Endothelial cell of umbilical vein (primary cell): ENCODE results near the gene TADA1. TPM values are rescaled to one million over a fixed set of nuclear protein-coding genes. Genes with fewer than 3 reads are reported as not detected.

Experiments used
- BruUV-seq: library from RNA; stranded (reverse); fragments of 400-500 nt; replicated peaks from 2 replicates; lab custom pipeline; 2021; lab: Mats Ljungman, UMichigan
- CTCF ChIA-PET: fragments of 300-600, 350-600 bp; sonication (Branson Sonifier 250); formaldehyde crosslinking; loops from one replicate; lab custom pipeline; 2021; ENCODE audit warnings: antibody characterized with exemption, inconsistent platforms; lab: Charles Lee
- POLR2A ChIA-PET: fragments of 300-600, 350-600 bp; sonication (Branson Sonifier 250); formaldehyde crosslinking; loops from one replicate; lab custom pipeline; 2021; ENCODE audit warnings: antibody characterized with exemption, inconsistent platforms; lab: Charles Lee
- DNase-seq: peaks from one replicate; pipeline ENCODE4 v3.0.0-alpha.2; 2011; ENCODE audit warnings: low read depth, low spot score
- FAIRE-seq: peaks from 2 replicates; lab custom pipeline; 2011; peaks lifted over from hg19 to GRCh38; lab: Jason Lieb, UNC
- H2AFZ ChIP-seq: 2 replicates; pipeline ENCODE4 v1.6.0; 2012; ENCODE audit warnings: low read depth, low read length, control low read depth, inconsistent platforms
- H3K27ac ChIP-seq: 2 replicates; pipeline ENCODE4 v1.5.1; 2011; ENCODE audit warnings: low read depth, mild to moderate bottlenecking, control low read depth, low read length, moderate library complexity; ENCODE audit not compliant: insufficient read depth
- H3K27me3 ChIP-seq, 2 experiments: 2 replicates each; pipeline versions ENCODE4 v1.6.0 to v1.6.1; 2011; ENCODE audit warnings: low read length in 2 of 2, mixed read lengths in 1 of 2; ENCODE audit not compliant: control insufficient read depth in 2 of 2, insufficient read depth in 2 of 2
- H3K36me3 ChIP-seq, 2 experiments: 2 replicates in 1 of 2; 3 replicates in 1 of 2; pipeline ENCODE4 v1.5.1; 2011; ENCODE audit warnings: low read length in 2 of 2, mild to moderate bottlenecking in 1 of 2, moderate library complexity in 1 of 2; ENCODE audit not compliant: control insufficient read depth in 2 of 2, insufficient read depth in 2 of 2; ENCODE audit errors: extremely low read depth in 1 of 2
- H3K4me1 ChIP-seq: 3 replicates; pipeline ENCODE4 v1.5.1; 2011; ENCODE audit warnings: mild to moderate bottlenecking, low read length; ENCODE audit not compliant: control insufficient read depth, insufficient read depth; ENCODE audit errors: extremely low read depth
- H3K4me2 ChIP-seq: 2 replicates; pipeline ENCODE4 v1.6.1; 2011; ENCODE audit warnings: low read length, control low read depth, mixed read lengths; ENCODE audit not compliant: insufficient read depth
- H3K4me3 ChIP-seq, 3 experiments: fragments of 200-600 bp in 1 of 3; sonication (generic), shearing (Covaris generic) in 1 of 3; replicated peaks in 1 of 3; 2 replicates each; pipeline ENCODE4 v1.5.1; 2011 to 2016; ENCODE audit warnings: control low read depth in 3 of 3, low read length in 3 of 3, mild to moderate bottlenecking in 2 of 3, inconsistent platforms in 1 of 3, low read depth in 1 of 3, moderate library complexity in 1 of 3; ENCODE audit not compliant: insufficient read depth in 1 of 3
- H3K79me2 ChIP-seq: 2 replicates; pipeline ENCODE4 v1.6.0; 2012; ENCODE audit warnings: low read length, inconsistent platforms; ENCODE audit not compliant: control insufficient read depth, insufficient read depth
- H3K9ac ChIP-seq: replicated peaks from 2 replicates; pipeline ENCODE3; 2011; ENCODE audit warnings: low read length, control low read depth; ENCODE audit not compliant: insufficient read depth; ENCODE audit errors: extremely low read depth
- H3K9me1 ChIP-seq: replicated peaks from 3 replicates; pipeline ENCODE4 v1.6.0; 2011; ENCODE audit warnings: mild to moderate bottlenecking, low read length; ENCODE audit not compliant: control insufficient read depth, insufficient read depth; ENCODE audit errors: extremely low read depth
- H3K9me3 ChIP-seq: replicated peaks from 2 replicates; pipeline ENCODE4 v1.5.1; 2012; ENCODE audit warnings: low read length, inconsistent platforms; ENCODE audit not compliant: control insufficient read depth, insufficient read depth
- H4K20me1 ChIP-seq: replicated peaks from 2 replicates; pipeline ENCODE3; 2011; ENCODE audit warnings: mild to moderate bottlenecking, low read length; ENCODE audit not compliant: control insufficient read depth, insufficient read depth; ENCODE audit errors: extremely low read depth
- EZH2 ChIP-seq: IDR thresholded peaks from 2 replicates; pipeline ENCODE4 v1.6.1; 2012; ENCODE audit warnings: borderline replicate concordance, low read depth, mild to moderate bottlenecking, moderate library complexity, low read length, inconsistent platforms; ENCODE audit not compliant: severe bottlenecking
- FOS ChIP-seq: IDR thresholded peaks from 2 replicates; pipeline ENCODE4 v1.6.1; 2011; ENCODE audit warnings: mild to moderate bottlenecking, low read length, moderate library complexity, borderline replicate concordance; ENCODE audit not compliant: insufficient read depth
- GATA2 ChIP-seq: IDR thresholded peaks from 2 replicates; pipeline ENCODE4 v1.7.0; 2011; ENCODE audit warnings: low read depth, mild to moderate bottlenecking, moderate library complexity, mixed read lengths, low read length; ENCODE audit not compliant: insufficient read length, insufficient read depth
- JUN ChIP-seq: IDR thresholded peaks from 2 replicates; pipeline ENCODE4 v1.6.1; 2011; ENCODE audit warnings: borderline replicate concordance, low read depth; ENCODE audit not compliant: insufficient read length, insufficient read depth
- MYC ChIP-seq: IDR thresholded peaks from one replicate; pipeline ENCODE4 v1.6.1; 2011; ENCODE audit warnings: mild to moderate bottlenecking, low read depth, low read length
- POLR2A ChIP-seq: IDR thresholded peaks from 2 replicates; pipeline ENCODE4 v1.6.1; 2012; ENCODE audit warnings: low read depth, mild to moderate bottlenecking, control low read depth, low read length
- POLR2AphosphoS5 ChIP-seq: IDR thresholded peaks from 2 replicates; pipeline ENCODE4 v1.6.1; 2012; ENCODE audit warnings: low read depth, mild to moderate bottlenecking, control low read depth, low read length, moderate library complexity; ENCODE audit not compliant: insufficient read depth
- dilution Hi-C: fragments of 300-500 bp; cut with MboI; formaldehyde crosslinking; loops from one replicate; pipeline ENCODE4 v1.15.0; 2019; ENCODE audit warnings: low sequenced_read_pairs; ENCODE audit not compliant: extremely low pct_ligation_motif_present
- intact Hi-C: fragments of 100-400 bp; cut with micrococcal nuclease; formaldehyde crosslinking; loops from one replicate; pipeline ENCODE4 v1.10.0; 2022
- polyA plus RNA-seq, 4 experiments: library from polyadenylated mRNA; depleted of rRNA in 3 of 4; stranded (reverse) in 3 of 4; unstranded in 1 of 4; fragments of >200 nt; gene quantifications; 2 replicates each; pipeline versions ENCODE4 v1.2.1 to v1.2.3, GENCODE V29; 2011 to 2012; ENCODE audit warnings: missing spikeins in 1 of 4
- total RNA-seq: library from RNA; stranded (reverse); gene quantifications from 2 replicates; pipeline ENCODE4 v1.2.3, GENCODE V29; 2021
- TF ChIP-seq, protein P1 (sequence below), 2 donors: IDR thresholded peaks; 1 replicate in 1 of 2; 2 replicates in 1 of 2; pipeline ENCODE4 v1.5.1; 2011; ENCODE audit warnings: low read length in 2 of 2, mild to moderate bottlenecking in 2 of 2, moderate library complexity in 2 of 2, control low read depth in 1 of 2, inconsistent platforms in 1 of 2, low read depth in 1 of 2; ENCODE audit not compliant: insufficient read depth in 1 of 2; ENCODE audit errors: extremely low read depth in 1 of 2
- TF ChIP-seq, protein P2 (sequence below): IDR thresholded peaks from 2 replicates; pipeline ENCODE4 v1.6.1; 2011; ENCODE audit not compliant: insufficient read depth, insufficient read length

Gene TADA1
- total and polyA plus RNA-seq, 2 donors (not counting 3 experiments of a cell fraction or from before 2014, with no cell fraction given), result 7.0 to 7.9 TPM

DNA sequence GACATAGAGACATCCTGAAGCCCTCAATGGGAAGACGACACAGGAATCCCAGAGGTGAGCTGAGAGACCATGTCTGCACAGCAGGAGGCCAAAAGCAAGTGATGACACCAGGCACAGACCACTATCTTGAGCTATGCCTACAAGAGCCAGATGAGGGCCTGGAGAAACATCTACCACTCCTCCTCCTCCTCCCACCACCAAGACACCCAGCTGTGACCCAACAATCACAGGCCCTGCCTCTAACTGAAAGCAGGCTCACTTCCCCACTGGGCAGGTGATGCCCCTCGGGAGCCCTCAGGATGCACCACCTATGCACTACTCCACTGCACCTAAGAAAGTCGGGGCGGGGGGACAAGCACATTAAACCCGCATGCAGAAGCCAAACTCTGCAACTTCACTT lies 16.5 kb downstream of the TADA1 start:
- Histone ChIP-seq H3K27me3 (no peaks in the 10 kb centered on the region), H3K9me3 (no peaks in the 10 kb centered on the region), H3K4me3 (no peak overlapping the region), H3K36me3 (peaks cover 15 to 16% of the 10 kb centered on the region in 2 experiments), H3K4me2 (no peak overlapping the region), H3K9ac (no peak overlapping the region), H2AFZ (no peak overlapping the region), H3K9me1 (peaks cover 3% of the 10 kb centered on the region), H3K79me2 (peaks cover 2% of the 10 kb centered on the region), H3K4me1 (no peaks in the 10 kb centered on the region), H3K27ac (no peak overlapping the region), H4K20me1 (no peaks in the 10 kb centered on the region)
- DNase-seq (no peak), FAIRE-seq (no peak)
- BruUV-seq, result no TSS peak
- CTCF ChIA-PET, result no interaction called here
- dilution Hi-C loops, result no loop called here
- intact Hi-C loops, result no loop called here
- POLR2A ChIA-PET, result no interaction called here
- TF ChIP-seq FOS (no peak), JUN (no peak)

DNA sequence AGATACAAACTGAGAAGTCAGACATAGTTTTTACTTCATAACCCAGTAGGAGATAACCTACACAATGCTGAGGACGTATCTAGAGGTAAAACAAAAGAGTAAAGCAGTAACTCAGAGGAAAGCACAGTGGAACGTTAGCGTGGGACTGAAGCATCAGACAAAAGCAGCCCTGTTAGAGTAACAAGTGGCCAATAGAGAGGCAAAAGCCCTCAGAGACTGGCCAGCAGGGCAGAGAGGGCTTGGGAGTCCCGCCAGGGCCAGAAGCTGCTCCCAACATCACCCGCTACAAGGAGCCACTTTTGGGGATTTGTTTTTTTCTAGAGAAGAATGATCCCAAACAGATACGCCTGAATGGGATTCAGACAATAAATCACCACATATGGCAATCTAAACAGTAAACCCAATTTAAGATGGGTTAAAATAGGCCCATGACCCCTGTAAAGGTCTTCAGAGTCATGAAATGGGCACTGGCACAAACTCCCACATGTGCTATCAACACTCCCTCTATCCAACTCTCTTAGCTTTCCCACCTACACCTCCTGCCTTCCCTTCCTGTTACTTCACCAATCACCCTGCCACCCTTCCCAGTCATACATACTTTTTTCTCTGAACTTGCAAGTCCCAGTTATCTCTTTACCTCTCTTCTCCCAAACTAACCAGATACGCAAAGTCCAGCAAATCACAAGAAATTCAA lies 17.2 kb downstream of the TADA1 start:
- intact Hi-C loops, result no loop called here

More for the DNA sequence above, 17.2 kb downstream of the TADA1 start:
- H3K79me2 ChIP-seq, result peaks cover 2% of the 10 kb centered on the region
- BruUV-seq, result no TSS peak
- TF ChIP-seq POLR2AphosphoS5 (no peak), MYC (no peak), FOS (no peak), POLR2A (no peak), GATA2 (no peak), JUN (no peak), EZH2 (no peak)
- TF ChIP-seq, protein P1, sequence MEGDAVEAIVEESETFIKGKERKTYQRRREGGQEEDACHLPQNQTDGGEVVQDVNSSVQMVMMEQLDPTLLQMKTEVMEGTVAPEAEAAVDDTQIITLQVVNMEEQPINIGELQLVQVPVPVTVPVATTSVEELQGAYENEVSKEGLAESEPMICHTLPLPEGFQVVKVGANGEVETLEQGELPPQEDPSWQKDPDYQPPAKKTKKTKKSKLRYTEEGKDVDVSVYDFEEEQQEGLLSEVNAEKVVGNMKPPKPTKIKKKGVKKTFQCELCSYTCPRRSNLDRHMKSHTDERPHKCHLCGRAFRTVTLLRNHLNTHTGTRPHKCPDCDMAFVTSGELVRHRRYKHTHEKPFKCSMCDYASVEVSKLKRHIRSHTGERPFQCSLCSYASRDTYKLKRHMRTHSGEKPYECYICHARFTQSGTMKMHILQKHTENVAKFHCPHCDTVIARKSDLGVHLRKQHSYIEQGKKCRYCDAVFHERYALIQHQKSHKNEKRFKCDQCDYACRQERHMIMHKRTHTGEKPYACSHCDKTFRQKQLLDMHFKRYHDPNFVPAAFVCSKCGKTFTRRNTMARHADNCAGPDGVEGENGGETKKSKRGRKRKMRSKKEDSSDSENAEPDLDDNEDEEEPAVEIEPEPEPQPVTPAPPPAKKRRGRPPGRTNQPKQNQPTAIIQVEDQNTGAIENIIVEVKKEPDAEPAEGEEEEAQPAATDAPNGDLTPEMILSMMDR (IDR thresholded peaks at IDR 0.05; ENCODE audit: extremely low read depth in 1 of 2, insufficient read depth in 1 of 2, low read depth in 1 of 2, low read length in 2 of 2), result no peak
- TF ChIP-seq, protein P2, sequence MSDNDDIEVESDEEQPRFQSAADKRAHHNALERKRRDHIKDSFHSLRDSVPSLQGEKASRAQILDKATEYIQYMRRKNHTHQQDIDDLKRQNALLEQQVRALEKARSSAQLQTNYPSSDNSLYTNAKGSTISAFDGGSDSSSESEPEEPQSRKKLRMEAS, result no peak
- dilution Hi-C loops, result no loop called here
- no peak overlapping the region for H3K9ac ChIP-seq
- peaks cover 3% of the 10 kb centered on the region for H3K9me1 ChIP-seq
- H3K4me3 ChIP-seq, result no peak overlapping the region
- FAIRE-seq (no peak), DNase-seq (no peak)
- ChIA-PET CTCF (no interaction called here), POLR2A (no interaction called here)
- H3K9me3 ChIP-seq, result no peaks in the 10 kb centered on the region
- H3K36me3 ChIP-seq, result peaks cover 15 to 21% of the 10 kb centered on the region in 2 experiments
- no peak overlapping the region for H3K27ac ChIP-seq
- H4K20me1 ChIP-seq, result no peaks in the 10 kb centered on the region
- no peak overlapping the region for H2AFZ ChIP-seq
- H3K27me3 ChIP-seq, result no peaks in the 10 kb centered on the region
- H3K4me2 ChIP-seq, result no peak overlapping the region
- H3K4me1 ChIP-seq, result no peaks in the 10 kb centered on the region
